CD4-positive, alpha-beta T cell treated with Interleukin-1 beta for 1 hour (primary cell): Measurements from ENCODE around the gene PTPRN2.
"Not testable (repeated sequence)": the region's sequence is repeated elsewhere in the genome, so short reads cannot be mapped to it uniquely, and the experiment has no call there.

ENCODE experiments used
- DNase-seq, 2 donors: peaks; one replicate each; pipeline ENCODE4 v3.0.0-alpha.2; 2020 to 2022

Gene PTPRN2

DNA sequence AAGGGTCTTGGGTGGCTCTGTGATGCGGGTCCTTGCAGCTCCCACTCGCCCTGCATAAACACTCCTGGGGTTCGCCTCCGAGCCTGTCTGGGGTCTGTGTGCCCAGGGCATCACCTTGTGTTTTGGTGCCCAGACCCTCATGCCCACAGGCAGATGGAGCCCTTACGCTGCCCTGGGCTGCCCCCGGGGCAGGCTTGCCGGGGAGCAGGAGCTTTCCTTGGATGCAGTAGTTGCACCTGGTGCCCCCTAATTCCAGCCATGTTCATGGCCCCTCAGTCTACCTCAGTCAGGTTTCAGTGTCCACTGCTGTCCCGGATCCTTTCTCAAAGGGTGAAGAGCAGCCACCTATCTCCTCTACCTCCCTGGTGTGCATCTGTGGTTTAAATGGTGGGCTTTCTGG is 396.0 kb downstream of the PTPRN2 start:
- no peak for DNase-seq

DNA sequence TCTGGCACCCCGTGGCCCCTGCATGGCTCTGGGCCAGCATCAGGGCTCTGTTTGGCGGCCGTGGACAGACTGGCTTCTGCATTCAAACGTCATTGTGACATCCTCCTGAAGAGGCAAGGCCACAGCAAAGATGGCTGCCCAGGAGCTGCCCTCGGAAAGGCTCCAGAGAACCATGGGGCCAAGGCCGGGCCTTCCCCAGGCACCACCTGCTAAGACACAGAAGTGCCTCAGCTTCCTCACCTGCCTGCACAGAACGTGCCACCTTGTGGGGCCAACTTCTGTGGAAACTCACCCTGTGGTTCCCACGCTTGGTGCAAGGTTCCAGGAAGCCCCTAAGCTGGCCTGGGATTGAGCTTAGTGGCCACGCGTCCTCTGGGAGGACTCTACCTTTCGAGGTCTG is 396.9 kb downstream of the PTPRN2 start:
- DNase-seq, result no peak

DNA sequence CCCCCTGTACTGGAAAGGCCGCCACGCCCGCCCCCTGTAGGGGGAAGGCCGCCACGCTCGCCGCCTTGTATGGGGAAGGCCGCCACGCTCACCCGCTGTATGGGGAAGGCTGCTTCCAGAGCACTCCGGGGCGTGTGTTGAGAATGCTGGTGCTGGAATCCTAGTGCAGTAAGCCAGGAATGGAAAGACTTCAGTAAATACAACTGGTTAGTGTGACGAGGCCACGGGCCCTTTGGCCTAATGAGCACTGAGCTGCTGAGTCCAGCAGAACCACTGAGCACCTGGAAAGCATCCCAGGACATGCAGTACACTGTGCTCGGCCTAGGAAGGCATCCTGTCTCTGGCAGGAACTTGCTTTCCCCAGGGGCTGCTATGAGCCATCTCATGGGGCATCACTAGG is 398.9 kb downstream of the PTPRN2 start:
- DNase-seq, result no peak

DNA sequence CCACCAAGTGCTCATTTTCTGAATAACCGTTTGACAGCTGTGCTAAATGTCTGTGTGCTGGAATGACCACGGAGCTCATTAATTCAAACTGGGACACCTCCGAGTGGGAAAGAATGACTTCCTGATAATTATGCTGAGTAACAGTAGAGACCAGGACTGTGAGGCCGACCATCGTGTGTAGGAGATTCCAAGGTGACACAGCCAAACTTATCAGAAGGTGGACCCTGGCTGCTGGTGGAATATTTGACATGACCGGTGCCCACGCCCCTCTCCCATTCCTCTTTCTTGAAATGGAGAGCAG is 400.0 kb downstream of the PTPRN2 start:
- no peak for DNase-seq

DNA sequence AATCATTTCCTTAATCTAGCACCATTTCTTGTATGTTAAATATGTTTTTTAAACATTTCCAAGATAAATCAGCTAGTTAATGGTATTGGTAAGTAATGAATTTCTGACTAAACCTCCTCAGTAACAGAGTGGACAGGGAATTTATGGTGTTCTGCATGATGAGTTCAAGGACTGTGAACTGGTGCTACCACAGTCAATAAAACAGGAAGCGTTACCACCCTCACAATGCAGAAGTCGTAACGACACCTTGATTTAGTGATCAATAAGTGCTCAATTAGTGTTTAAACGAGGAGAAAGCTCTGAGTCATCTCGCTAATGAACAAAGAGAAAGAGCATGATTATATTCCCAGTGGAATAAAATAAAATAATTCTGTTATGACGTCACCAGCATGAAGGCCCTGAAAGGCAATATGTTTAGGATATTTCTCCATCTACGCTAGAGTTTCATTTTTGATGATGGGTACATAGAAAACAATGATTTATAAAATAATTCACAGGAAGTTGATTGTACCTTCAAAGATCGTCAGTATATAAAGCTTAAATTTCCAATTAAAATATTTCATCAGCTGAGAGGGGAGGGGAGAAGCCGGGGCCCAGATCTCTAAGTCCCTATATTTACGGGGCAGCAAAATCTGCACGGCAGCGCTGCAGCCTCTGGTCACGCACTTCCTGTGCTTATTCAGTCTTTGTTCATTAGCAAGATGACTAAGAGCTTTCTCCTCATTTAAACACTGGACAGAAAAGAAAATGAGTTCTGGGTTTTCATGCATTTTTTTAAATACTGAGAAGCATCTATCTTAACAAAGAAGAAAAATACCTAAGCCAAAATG is 400.5 kb downstream of the PTPRN2 start:
- DNase-seq, result no peak

DNA sequence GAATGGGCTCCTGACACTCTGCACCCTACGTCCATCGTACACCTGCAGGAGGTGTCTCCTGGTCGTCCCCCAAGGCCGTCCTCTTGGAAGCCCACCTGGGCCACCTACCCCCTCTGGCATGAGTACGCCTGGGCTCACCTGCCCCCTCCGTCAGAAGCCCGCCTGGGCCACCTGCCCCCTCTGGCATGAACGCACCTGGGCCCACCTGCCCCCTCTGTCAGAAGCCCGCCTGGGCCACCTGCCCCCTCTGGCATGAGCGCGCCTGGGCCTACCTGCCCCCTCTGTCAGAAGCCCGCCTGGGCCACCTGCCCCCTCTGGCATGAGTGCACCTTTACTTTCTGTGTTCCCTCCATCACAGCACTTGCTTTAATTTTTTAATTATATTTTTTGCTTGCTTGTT is 401.2 kb downstream of the PTPRN2 start:
- DNase-seq, result no peak

DNA sequence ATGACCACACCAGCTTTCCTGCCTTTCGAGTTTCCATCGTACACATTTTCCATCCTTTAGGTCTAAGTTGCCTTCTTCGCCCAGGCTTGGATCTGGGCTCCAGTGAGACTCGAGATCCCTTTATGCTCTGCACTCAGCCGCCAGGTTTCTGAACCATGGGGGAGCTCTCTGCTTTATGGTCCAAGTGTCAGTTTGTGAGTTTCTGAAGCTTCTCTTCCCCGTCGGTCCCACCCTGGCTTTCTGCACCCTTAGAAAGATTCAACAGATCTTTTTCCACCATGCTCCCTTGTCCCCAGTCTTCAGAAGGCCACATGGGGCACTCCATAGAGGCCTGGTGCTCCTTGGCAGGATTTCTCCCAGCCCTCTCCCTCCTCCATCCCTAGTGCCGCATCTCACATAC is 402.0 kb downstream of the PTPRN2 start:
- DNase-seq, result no peak

DNA sequence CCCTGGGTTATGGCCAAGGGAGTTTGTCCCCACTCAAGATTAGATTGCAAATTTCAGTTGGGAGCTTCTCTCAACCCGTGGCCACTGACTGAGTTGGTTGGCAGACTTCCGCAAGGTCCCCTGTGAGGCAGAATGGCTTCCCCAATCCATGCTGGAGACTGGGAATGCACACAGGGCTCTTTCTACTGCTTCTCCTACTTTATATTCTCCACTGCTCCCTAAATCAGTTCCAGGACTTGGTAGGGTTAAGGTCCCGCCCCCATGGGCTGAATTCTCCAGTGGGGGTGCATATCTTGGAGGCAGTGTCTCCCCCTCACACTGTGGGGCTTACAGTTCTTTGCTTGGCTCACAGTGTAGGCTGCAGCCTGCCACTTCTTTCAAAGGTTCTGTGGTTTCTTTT is 404.2 kb downstream of the PTPRN2 start:
- DNase-seq, result no peak

DNA sequence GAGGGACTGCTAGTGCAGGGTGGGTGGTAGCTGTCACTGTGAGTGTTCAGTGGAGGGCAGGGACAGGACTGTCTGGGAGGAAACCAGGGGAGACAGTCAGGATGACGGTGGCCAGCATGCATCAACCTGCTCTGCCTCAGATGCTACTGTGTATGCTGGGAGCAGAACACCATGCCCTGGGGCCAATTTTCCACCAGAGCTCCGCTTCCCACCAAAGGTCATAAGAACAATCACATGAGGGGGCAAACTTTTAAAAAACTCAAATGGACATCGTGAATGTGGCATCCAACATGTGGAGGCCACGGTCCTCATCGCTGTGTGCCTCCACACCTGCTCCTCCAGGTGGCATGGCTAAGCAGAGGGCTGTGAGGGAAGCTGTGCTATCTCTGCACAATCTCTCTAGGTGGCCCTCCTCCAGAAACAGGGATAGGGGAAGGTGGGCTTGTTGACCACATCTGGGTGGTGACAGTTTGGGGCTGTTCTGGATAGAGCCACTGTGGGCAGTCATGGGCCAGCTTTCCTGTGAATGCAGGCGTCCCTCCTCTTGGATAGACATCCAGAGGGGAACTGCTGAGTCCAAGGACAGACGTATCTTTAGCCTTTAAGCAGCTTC is 411.0 kb downstream of the PTPRN2 start:
- DNase-seq, result no peak

DNA sequence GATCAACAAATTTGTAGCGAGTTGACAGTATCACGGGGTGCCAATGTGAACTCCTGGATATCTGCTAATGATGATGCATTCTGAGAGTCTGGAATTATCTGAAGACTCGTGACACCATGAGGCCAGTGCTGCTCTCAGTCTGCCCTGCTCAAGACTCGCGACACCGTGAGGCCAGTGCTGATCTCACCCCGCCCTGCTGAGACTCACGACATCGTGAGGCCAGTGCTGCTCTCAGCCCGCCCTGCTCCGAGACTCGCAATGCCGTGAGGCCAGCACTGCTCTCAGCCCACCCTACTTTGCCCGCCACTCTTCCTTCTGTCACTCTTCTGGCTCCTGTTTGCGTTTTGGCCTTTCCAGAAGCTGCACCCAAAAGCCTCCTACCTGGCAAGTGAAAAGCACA is 411.8 kb downstream of the PTPRN2 start:
- DNase-seq, result no peak

DNA sequence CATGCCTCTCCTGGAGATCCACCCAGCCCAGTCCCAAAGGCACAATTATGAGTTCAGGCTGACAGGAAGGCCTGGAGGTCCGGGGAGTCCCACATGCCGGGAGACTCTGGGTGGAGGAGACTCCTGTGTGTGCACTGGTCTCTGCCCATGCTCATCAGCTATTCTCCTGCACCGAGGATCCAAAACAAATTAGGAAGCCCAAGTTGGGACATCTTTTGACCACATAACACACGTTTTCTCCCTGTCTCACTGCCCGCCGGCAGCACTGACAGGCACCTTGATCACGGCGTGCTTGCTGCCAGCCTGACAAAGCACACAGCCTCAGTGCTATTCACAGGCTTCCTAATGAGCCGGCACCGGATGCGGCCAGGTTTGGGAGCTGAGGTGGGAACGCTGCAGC is 412.7 kb downstream of the PTPRN2 start:
- DNase-seq, result no peak

DNA sequence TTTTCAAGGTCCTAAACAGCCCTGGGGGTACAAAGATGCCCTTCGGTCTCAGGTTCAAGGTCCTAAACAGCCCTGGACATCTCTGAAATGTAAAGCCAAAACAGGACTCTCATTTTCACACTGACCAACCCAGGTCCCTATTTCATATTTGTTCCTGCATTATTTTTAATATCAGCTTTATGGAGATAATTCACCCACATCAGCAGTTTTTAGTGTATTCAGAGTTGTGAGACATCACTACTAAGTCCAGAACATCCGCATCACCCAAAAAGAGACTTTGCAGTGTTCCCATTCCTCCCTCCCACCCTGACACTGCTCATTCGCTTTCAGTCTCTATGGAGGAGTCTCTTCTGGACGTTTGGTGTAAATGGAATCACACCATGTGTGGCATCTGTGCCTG is 420.2 kb downstream of the PTPRN2 start:
- DNase-seq, result no peak

DNA sequence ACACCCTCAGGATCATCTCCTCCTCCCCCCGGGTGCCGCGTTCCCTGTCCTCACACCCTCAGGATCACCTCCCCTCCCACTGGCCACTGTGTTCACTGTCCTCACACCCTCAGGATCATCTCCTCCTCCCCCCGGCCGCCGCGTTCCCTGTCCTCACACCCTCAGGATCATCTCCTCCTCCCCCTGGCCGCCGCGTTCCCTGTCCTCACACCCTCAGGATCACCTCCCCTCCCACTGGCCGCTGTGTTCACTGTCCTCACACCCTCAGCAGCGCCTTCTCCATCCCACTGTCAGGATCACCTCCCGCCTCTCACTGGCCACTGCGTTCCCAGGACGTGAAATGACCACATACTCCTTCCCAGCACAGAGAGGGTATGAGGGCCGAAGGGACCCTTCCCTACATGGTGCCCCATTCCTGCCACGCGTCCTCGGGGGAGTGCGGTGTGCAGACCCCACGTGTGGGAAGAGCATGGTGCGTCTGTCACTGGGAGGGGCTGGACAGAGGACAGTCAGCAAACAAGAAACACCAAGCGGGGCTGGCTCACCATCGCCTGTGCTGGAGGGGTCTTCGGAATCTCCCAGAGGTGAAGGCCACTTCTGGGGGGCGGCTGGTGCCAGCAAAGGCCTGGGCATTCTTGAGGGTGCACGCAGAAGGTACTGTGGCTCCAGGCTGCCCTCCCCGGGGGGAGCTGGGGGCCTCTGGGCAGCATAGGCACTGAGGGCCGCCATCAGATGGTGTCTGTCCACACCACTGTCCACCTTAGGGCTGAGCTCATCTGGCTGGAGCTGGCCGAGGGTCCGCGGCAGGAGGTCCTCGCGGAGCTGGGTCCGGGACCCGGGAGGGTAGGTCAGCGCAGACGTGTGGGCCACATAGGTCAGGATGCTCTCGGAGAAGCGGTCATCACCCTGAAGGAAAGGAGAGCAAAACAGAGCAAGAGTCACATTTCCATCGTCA is 421.0 kb downstream of the PTPRN2 start:
- no peak for DNase-seq

DNA sequence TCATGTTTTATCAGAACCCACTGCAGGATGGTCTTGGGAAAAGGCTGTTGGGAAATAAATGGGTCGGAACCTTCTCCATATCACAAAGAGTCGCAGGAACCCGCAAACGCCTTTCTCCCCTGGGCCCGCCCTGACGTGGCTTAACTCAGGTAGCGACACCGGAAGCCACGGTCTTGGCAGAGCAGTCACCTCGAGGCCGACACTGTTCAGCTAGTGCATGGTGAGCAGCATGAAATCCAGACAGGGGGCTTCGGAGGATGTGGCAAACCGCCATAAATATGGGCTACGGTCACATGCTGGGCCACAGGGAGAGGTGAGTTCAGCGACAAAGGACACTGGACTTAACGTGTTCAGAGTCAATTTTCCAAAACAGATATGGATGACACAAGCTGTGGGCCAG is 421.9 kb downstream of the PTPRN2 start:
- DNase-seq, result no peak

DNA sequence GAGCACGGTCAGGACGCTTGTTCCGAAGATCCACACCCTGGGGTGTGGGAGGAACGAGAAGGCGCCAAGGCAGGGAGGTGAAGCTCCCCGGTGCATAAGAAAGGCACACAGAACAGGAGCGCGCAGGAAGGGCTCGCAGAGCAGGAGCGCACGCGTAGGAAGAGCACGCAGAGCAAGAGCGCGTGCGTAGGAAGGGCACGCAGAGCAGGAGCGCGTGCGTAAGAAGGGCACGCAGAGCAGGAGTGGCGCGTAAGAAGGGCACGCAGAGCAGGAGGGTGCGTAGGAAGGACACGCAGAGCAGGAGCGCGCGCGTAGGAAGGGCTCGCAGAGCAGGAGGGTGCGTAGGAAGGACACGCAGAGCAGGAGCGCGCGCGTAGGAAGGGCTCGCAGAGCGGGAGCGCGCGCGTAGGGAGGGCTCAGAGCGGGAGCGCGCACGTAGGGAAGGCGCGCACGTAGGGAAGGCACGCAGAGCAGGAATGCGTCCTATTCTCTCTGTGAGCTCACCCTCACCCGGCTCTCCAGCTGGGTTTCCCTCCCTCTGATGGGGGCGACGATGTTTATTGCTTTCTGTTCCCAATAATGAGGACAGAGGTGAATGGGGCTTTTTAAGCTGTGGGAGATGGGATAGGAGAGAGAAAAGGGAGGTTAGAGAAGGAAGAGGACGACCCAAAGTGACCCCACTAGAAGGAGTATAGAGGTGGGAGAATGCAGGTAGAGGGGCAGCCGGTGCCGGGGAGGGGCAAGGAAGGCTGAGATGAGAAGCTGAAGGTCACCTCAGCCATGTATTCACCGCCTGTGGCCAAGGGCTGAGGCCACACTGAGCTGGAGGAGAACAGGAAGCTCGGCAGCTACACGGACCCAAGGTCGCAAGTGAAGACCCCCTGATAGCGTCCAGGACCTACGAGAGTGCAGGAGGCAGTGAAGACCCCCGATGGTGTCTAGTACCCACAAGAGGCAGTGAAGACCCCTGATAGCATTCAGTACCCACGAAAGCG is 423.2 kb downstream of the PTPRN2 start:
- DNase-seq, result no peak

DNA sequence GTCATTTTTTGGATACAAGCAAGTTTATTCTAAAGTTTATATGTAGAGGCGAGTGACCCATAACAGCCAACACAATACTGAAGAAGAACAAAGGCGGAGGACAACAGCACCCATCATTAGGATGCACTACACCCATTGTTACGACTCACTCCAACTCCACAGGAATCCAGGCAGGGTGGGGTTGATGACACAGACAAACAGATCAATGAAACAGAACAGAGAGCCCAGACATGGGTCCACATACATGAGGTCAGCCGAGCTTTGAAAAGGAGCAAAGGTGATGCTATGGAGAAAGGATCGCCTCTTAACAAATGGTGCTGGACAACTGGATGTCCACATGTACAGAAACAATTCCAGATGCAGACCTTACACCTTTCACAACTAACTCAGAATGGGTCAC is 426.4 kb downstream of the PTPRN2 start:
- DNase-seq, result no peak

DNA sequence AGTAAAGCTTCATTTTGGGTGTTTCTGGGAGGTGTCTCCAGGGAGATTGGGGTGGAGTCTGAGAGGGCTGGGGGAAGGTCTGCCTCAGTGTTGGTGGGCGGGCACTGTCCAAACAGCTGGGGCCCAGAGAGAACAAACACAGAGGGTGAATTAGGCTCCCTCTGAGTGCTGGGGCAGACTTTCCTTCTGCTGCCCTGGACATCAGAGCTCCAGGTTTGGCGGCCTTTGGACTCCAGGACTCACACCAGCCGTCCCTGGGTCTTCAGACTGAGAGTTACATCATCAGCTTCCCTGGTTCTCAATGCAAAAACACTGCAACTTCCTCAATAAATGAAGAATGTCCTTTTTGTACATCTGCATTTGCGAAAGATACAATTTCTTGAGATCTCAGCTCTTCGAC is 427.4 kb downstream of the PTPRN2 start:
- DNase-seq, result no peak

DNA sequence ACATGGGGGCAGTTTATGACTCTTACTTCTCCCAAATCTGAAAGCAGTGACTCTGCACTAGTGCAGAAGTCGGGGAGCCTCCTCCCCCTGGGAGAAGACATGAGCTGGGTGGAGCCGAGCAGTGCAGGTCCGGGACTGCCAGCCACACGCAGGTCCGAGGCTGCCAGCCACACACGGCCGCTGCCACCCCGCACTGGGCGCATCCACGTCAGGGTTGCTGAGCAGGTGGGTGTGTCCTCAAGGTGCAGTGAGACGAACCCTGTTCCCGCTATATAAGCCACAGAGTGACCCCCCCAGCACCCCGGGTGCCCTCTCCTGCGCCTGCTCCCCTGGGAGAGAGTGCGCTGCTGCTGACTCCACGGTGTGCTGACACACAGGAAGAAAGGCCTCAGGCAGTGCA is 430.2 kb downstream of the PTPRN2 start:
- no peak for DNase-seq

DNA sequence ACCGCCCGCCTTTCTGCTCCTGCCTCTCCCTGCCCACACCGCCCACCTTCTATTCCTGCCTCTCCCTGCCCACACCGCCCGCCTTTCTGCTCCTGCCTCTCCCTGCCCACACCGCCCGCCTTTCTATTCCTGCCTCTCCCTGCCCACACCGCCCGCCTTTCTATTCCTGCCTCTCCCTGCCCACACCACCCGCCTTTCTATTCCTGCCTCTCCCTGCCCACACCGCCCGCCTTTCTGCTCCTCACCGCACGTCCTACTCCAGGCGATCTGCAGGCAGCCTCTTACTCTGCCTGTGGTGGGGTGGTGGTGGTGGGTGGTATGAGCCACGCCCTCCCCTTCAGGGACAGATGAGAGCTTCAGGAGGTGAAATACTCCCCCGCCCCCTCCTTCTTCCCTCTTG is 436.4 kb downstream of the PTPRN2 start:
- peak in 1 of 2 donors; percentile 16 for DNase-seq

DNA sequence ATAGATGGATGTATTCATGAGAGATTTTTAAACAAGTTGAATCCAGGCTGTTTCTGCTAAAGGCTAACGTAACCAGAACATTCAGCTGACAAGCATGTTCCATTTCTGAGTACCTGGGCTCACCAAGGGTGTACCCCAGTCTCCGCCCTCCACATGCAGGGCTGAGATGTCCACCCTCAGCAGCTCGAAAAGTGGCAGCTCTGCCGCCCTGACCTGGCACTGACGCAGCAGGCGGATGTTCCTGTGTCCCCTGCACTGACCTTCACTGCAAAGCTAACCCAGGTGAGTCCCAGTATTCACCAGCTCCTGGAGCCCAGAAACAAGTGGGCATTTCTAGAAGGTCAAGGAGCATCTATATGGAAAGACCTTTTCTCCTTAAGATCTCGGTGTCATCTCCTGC is 437.4 kb downstream of the PTPRN2 start:
- no peak for DNase-seq

DNA sequence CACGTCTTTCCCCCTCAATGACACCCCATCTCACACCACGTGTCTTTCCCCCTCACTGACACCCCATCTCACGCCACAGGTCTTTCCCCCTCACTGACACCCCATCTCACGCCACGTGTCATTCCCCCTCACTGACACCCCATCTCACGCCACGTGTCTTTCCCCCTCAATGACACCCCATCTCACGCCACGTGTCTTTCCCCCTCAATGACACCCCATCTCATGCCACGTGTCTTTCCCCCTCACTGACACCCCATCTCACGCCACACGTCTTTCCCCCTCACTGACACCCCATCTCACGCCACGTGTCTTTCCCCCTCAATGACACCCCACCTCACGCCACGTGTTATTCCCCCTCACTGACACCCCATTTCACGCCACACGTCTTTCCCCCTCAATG is 440.2 kb downstream of the PTPRN2 start:
- DNase-seq, result not testable (repeated sequence)

DNA sequence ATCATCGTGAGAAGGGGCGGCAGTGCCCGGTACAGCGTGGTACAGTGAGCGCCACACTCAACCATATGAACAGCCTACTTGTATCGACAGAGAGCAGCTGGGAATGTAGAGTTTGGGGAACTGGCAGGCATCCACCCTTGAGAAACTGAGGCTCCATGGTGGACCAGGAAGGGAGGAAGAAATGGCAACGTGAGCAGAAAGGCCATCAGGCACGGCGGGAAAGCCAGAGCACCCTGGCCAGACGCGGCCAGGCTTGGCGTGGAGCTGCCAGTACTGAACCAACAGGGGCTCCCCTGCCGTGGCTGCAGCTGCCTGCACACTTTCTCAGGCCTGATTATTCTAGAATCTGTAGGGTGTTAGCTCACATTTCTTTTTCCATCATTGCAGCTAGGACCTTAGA is 442.3 kb downstream of the PTPRN2 start:
- DNase-seq, result no peak
